Ureter (tissue), 1 donor: Measurements from ENCODE around the gene DGCR2. TPM values are rescaled to one million over a fixed set of nuclear protein-coding genes. Genes with fewer than 3 reads are reported as not detected.
"Not testable (repeated sequence)": the region's sequence is repeated elsewhere in the genome, so short reads cannot be mapped to it uniquely, and the experiment has no call there.

Experiments
- DNase-seq: peaks from one replicate; pipeline ENCODE4 v3.0.0-alpha.2; 2020; ENCODE audit warnings: low spot score
- total RNA-seq: library from RNA; stranded (reverse); gene quantifications from one replicate; pipeline ENCODE4 v1.2.4, GENCODE V29; 2023
- donor health status: DM: yes; HTN: yes; CAD: no.

The DGCR2 gene
- total RNA-seq, 1 donor from 2014 or later, result 68.7 TPM

GRCh38 chr22:19043121-19044085, 78.8 kb downstream of the DGCR2 start:
- no peak for DNase-seq

GRCh38 chr22:19042285-19043120, 79.7 kb downstream of the DGCR2 start:
- DNase-seq, result no peak

GRCh38 chr22:19041704-19042074, 80.5 kb downstream of the DGCR2 start:
- no peak for DNase-seq

- no peak for DNase-seq
These were observed 81.1 kb downstream of the DGCR2 start for GRCh38 chr22:19040888-19041703.

GRCh38 chr22:19040391-19040861, 81.8 kb downstream of the DGCR2 start:
- no peak for DNase-seq

GRCh38 chr22:19039796-19040280, 82.4 kb downstream of the DGCR2 start:
- no peak for DNase-seq

GRCh38 chr22:19039448-19039780, 82.8 kb downstream of the DGCR2 start:
- DNase-seq, result no peak

GRCh38 chr22:19038728-19039447, 83.3 kb downstream of the DGCR2 start:
- DNase-seq, result no peak

- no peak for DNase-seq
These were observed 84.1 kb downstream of the DGCR2 start for GRCh38 chr22:19038164-19038546.

- peak; percentile 37 for DNase-seq
These were observed 84.7 kb downstream of the DGCR2 start for GRCh38 chr22:19037282-19038163.

GRCh38 chr22:19036523-19037273, 85.5 kb downstream of the DGCR2 start:
- peak; percentile 33 for DNase-seq

GRCh38 chr22:19036229-19036522, 86.0 kb downstream of the DGCR2 start:
- no peak for DNase-seq

GRCh38 chr22:19035474-19036228, 86.6 kb downstream of the DGCR2 start:
- peak; percentile 37 for DNase-seq

- DNase-seq, result not testable (repeated sequence)
These were observed 87.1 kb downstream of the DGCR2 start for GRCh38 chr22:19035126-19035473.

- not testable (repeated sequence) for DNase-seq
These were observed 87.5 kb downstream of the DGCR2 start for GRCh38 chr22:19034724-19035120.

- not testable (repeated sequence) for DNase-seq
These were observed 88.0 kb downstream of the DGCR2 start for GRCh38 chr22:19034031-19034723.

- not testable (repeated sequence) for DNase-seq
These were observed 88.7 kb downstream of the DGCR2 start for GRCh38 chr22:19033568-19033905.

GRCh38 chr22:19032898-19033567, 89.2 kb downstream of the DGCR2 start:
- DNase-seq, result not testable (repeated sequence)
